ENCODE results near the gene PHACTR3. TPM values are rescaled to one million over a fixed set of nuclear protein-coding genes. Genes with fewer than 3 reads are reported as not detected.

Gene PHACTR3
- polyA plus RNA-seq, 1 experiment = not detected

DNA sequence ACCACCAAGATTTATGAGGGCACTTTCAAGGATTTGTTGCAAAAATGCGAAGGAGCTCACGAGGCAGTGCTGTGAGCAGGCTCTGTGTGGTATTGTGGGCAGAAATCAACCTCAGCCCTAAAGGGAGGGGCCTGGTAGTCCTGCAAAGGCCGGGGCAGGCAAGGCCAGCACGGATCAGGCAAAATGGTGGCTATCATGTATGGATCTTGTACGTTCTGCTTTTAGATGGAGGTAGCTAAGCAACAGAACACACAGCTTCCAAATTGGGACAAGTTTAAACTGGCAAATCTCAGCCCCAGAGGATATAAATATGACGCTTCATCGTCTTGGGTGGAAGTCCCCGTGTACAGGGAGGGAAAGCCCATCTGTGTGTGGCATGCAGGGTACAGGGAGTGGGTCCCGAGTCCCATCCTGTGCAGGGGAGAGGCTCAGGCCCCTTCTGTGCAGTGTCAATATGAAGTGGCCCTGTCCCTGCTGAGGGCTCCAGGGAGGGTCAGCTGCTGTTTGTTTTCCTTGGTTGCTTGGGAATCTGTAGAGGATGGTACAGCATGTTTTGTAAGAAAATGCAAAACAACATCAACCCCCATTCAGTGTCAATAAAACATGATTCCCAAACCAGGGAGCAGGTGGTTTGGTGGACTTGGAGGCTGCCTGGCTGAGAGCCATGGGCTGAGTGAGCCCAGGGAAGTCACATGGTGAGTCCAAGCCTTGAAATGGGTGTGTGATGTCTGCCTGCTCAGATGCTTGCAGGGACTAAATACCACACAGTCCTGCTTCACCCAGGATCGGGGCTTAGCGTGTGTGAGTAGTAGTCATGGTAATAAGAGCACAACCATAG is 216.1 kb downstream of the PHACTR3 start:
- CTCF ChIA-PET = no interaction called here
- H3K27ac ChIP-seq (ENCODE audit: low read depth, low read length) = no peak overlapping the region
- no peak for DNase-seq (ENCODE audit: low read depth, low spot score)

DNA sequence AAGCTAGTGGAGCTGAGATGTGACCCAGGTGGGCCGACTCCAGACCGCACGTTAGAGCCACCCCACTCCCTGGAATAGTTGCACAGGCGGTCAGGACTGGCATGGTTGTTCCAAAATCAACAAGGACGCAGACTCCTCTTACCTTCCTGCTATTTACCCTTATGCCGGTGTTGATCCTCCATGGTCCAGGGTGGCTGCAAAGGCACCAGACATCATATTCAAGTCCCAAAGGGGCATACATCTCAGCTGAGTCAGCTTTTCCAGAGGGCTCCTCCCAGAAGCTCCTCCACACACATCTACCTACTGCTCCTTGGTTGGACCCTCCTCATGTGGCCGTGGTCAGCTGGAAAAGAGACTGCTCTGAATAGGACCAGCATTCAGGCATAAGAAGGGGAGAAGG is 216.9 kb downstream of the PHACTR3 start:
- DNase-seq (ENCODE audit: low read depth, low spot score) = no peak
- POLR2A ChIA-PET = no interaction called here
- H3K9me3 ChIP-seq (ENCODE audit: control insufficient read depth, insufficient read depth, low read length) = peaks cover 16% of the 10 kb centered on the region
- H3K4me3 ChIP-seq (ENCODE audit: low read depth, low read length) = no peak overlapping the region
- CTCF ChIA-PET = no interaction called here
- no peak overlapping the region for H3K27ac ChIP-seq (ENCODE audit: low read depth, low read length)
- H3K27me3 ChIP-seq (ENCODE audit: control insufficient read depth, insufficient read depth, low read length) = no peaks in the 10 kb centered on the region
- TF ChIP-seq, protein P1, sequence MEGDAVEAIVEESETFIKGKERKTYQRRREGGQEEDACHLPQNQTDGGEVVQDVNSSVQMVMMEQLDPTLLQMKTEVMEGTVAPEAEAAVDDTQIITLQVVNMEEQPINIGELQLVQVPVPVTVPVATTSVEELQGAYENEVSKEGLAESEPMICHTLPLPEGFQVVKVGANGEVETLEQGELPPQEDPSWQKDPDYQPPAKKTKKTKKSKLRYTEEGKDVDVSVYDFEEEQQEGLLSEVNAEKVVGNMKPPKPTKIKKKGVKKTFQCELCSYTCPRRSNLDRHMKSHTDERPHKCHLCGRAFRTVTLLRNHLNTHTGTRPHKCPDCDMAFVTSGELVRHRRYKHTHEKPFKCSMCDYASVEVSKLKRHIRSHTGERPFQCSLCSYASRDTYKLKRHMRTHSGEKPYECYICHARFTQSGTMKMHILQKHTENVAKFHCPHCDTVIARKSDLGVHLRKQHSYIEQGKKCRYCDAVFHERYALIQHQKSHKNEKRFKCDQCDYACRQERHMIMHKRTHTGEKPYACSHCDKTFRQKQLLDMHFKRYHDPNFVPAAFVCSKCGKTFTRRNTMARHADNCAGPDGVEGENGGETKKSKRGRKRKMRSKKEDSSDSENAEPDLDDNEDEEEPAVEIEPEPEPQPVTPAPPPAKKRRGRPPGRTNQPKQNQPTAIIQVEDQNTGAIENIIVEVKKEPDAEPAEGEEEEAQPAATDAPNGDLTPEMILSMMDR (IDR thresholded peaks at IDR 0.05; ENCODE audit: low read depth, low read length) = no peak

More for the DNA sequence above, 216.1 kb downstream of the PHACTR3 start:
- POLR2A ChIA-PET = no interaction called here
- Histone ChIP-seq H3K9me3 (ENCODE audit: control insufficient read depth, insufficient read depth, low read length) (peaks cover 16% of the 10 kb centered on the region), H3K4me3 (ENCODE audit: low read depth, low read length) (no peak overlapping the region), H3K27me3 (ENCODE audit: control insufficient read depth, insufficient read depth, low read length) (no peaks in the 10 kb centered on the region)
- TF ChIP-seq, protein P1 (IDR thresholded peaks at IDR 0.05; ENCODE audit: low read depth, low read length) = no peak

DNA sequence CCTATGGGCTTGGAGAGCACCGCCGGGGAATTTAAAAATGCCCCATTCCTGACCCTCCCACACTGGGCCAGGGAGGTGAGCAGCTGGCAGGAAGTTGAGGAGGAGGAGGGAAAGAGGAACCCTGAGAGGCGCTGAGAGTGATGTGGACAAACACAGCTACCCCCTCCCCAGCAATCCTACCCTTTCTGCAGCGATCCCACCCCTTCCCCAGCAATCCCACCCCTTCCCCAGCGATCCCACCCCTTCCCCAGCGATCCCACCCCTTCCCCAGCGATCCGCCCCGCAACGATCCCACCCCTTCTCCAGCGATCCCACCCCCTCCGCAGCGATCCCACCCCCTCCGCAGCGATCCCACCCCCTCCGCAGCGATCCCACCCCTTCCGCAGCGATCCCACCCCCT is 217.4 kb downstream of the PHACTR3 start:
- H3K27ac ChIP-seq (ENCODE audit: low read depth, low read length) = no peak overlapping the region
- POLR2A ChIA-PET = no interaction called here

DNA sequence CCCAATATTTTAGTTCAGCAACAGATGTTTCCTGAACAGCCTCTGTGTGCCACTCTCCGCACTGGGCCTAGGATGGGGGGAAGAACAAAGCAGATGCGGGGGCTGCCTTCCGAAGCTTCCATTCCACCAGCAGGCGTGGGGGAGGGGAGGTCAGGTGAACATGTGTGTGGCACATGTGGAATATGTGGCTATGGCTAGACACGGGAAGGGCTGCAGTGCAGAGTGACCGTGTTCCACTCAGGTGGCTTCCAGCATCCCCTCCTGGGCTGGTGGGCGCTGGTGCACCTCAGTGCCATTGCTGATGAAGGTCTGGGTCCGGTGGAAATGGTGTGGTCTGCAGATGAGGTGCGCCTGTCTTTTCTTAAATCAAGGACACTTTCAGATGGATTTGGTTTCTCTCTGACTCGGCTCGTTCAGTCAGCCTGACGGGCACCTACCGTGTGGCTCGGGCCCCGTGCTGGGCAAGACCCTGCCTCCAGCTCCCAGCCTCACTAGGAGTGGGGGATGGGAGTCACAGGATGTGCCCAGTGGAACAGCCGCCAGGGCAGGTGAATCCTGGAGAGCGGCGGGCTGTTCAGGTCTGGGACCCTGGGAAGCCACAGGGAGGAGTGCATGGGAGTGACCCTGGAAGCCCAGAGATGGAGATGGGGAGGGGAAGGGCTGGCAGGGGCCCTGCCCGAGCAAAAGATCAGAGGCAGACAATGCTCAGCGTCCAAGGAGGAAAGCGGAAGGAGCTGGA is 218.1 kb downstream of the PHACTR3 start:
- POLR2A ChIA-PET = no interaction called here
- TF ChIP-seq, protein P1 (IDR thresholded peaks at IDR 0.05; ENCODE audit: low read depth, low read length) = no peak
- DNase-seq (ENCODE audit: low read depth, low spot score) = no peak
- H3K9me3 ChIP-seq (ENCODE audit: control insufficient read depth, insufficient read depth, low read length) = peaks cover 16% of the 10 kb centered on the region
- no peak overlapping the region for H3K4me3 ChIP-seq (ENCODE audit: low read depth, low read length)
- H3K27me3 ChIP-seq (ENCODE audit: control insufficient read depth, insufficient read depth, low read length) = no peaks in the 10 kb centered on the region
- no peak overlapping the region for H3K27ac ChIP-seq (ENCODE audit: low read depth, low read length)
- CTCF ChIA-PET = no interaction called here

More for the DNA sequence above, 217.4 kb downstream of the PHACTR3 start:
- Histone ChIP-seq H3K9me3 (ENCODE audit: control insufficient read depth, insufficient read depth, low read length) (peaks cover 16% of the 10 kb centered on the region), H3K27me3 (ENCODE audit: control insufficient read depth, insufficient read depth, low read length) (no peaks in the 10 kb centered on the region), H3K4me3 (ENCODE audit: low read depth, low read length) (no peak overlapping the region)
- no peak for DNase-seq (ENCODE audit: low read depth, low spot score)
- CTCF ChIA-PET = no interaction called here
- TF ChIP-seq, protein P1 (IDR thresholded peaks at IDR 0.05; ENCODE audit: low read depth, low read length) = no peak

DNA sequence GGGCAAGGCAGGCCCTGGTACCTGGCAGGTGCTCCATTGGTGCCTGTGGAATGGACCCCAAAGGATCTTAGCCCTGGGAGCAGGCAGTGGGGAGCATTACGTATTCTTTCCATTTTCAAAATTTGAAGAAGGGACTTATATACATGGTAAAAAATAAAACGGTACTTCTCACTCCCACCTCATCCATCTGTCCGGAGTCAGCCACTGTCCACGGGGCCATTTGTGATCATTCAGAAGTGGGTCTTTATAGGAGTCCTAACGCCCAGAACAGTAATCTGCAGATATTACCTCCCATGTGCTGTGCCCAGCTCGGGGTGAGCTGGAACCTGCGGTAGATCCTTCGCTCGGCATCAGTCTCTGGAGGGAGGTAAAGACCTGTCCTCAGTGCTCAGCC is 218.7 kb downstream of the PHACTR3 start:
- no peaks in the 10 kb centered on the region for H3K27me3 ChIP-seq (ENCODE audit: control insufficient read depth, insufficient read depth, low read length)
- DNase-seq (ENCODE audit: low read depth, low spot score) = no peak
- CTCF ChIA-PET = no interaction called here
- no peak overlapping the region for H3K4me3 ChIP-seq (ENCODE audit: low read depth, low read length)
- H3K9me3 ChIP-seq (ENCODE audit: control insufficient read depth, insufficient read depth, low read length) = peaks cover 16% of the 10 kb centered on the region
- TF ChIP-seq, protein P1 (IDR thresholded peaks at IDR 0.05; ENCODE audit: low read depth, low read length) = no peak
- POLR2A ChIA-PET = no interaction called here
- H3K27ac ChIP-seq (ENCODE audit: low read depth, low read length) = no peak overlapping the region

All from AG04450 (cell line).